ENCODE measurements around the gene ABL1.
A peak's percentile ranks its signal among the peaks of the same experiment; 100 is the strongest.

The ABL1 gene

GRCh38 chr9:130891688-130892476 lies 56.8 kb downstream of the ABL1 start:
- DNase-seq (ENCODE audit: low spot score): no peak

- no peak for DNase-seq (ENCODE audit: low spot score)
Observed at GRCh38 chr9:130892477-130893304, 57.6 kb downstream of the ABL1 start.

GRCh38 chr9:130893341-130894101 lies 58.5 kb downstream of the ABL1 start:
- DNase-seq (ENCODE audit: low spot score): no peak

- DNase-seq (ENCODE audit: low spot score): no peak
Observed at GRCh38 chr9:130894546-130894945, 59.5 kb downstream of the ABL1 start.

- DNase-seq (ENCODE audit: low spot score): no peak
Observed at GRCh38 chr9:130895038-130895437, 60.0 kb downstream of the ABL1 start.

GRCh38 chr9:130895481-130896232 lies 60.6 kb downstream of the ABL1 start:
- no peak for DNase-seq (ENCODE audit: low spot score)

GRCh38 chr9:130896233-130897014 lies 61.4 kb downstream of the ABL1 start, which contains the start of gene QRFP:
Gene QRFP (minus strand): TSS chr9:130896812. CDS start chr9:130893838, 2,974 bp downstream.
- no peak for DNase-seq (ENCODE audit: low spot score)

GRCh38 chr9:130897105-130897751 lies 62.2 kb downstream of the ABL1 start:
- DNase-seq (ENCODE audit: low spot score): no peak

GRCh38 chr9:130897848-130898551 lies 62.9 kb downstream of the ABL1 start:
- DNase-seq (ENCODE audit: low spot score): no peak

- no peak for DNase-seq (ENCODE audit: low spot score)
Observed at GRCh38 chr9:130898552-130898852, 63.4 kb downstream of the ABL1 start.

DNA sequence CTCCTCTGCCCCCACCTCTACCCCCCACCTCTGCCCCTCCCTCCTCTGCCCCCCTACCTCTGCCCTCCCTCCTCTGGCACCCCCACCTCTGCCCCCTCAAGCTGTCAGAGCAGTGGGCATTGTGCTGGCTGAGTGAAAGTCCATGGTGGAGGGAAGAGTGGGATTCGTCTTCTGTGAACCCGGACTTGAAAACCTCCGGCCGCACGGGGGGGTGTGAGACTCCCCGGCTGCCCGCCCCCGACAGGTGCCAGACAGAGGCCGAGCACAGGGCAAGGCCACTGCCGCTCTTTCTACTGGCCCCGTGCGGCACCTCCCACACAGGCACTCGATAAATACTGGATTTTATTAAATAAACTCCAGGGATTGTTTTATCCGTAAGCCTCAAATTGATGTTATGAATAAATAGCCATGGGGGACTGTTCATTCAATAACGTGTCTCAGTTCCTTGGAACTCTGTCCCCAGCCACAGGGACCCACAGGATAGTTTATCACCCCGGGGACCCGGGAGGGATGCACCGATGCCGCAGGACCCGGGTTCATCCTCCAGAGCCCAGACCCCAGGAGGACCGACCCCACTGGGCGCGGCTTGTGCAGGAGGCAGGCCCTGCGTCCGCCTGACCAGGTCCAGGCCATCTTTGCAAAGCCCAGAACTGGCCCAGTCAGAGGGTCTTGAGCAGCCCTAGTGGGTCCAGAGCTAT lies 64.1 kb downstream of the ABL1 start:
- no peak for DNase-seq (ENCODE audit: low spot score)

DNA sequence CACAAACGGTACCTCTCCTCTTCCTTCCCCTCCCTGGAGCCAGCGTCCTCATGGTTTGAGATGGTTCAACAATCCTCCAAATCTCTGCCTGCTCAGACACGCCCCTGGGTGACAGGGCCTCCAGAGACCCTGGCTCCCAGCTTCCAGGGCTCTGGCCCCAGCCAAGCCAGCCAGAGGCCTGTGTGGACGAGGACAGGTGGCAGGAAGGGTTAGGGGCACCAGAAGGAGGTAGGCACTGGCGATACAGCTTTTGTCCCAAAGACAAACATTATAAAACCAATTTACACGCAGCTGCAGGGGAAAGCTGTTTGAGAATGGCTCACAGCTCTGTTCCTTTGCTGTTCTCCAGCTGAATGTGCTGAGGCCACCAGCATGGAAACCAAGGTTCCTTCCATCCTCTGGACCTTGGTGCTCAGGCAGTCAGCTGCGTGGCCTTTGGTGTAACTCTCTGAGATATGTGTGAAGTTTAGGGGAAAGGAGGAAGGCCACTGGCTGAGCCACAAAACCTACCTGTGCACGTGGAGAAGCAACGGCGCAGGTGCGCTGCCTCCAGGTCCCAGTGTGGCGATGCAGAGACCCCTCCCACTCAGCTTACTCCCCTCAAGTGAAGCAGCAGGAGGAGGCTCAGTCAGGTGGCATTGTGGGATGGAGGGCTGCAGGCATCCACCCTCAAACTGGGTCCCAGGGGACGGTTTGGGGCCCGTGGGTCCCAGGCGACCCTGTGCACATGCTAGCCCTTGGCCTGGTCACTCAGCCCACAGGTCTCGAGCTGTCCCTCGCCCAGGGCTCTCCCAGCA lies 65.8 kb downstream of the ABL1 start:
- no peak for DNase-seq (ENCODE audit: low spot score)

GRCh38 chr9:130901498-130902203 lies 66.6 kb downstream of the ABL1 start:
- DNase-seq (ENCODE audit: low spot score): peak; percentile 50

DNA sequence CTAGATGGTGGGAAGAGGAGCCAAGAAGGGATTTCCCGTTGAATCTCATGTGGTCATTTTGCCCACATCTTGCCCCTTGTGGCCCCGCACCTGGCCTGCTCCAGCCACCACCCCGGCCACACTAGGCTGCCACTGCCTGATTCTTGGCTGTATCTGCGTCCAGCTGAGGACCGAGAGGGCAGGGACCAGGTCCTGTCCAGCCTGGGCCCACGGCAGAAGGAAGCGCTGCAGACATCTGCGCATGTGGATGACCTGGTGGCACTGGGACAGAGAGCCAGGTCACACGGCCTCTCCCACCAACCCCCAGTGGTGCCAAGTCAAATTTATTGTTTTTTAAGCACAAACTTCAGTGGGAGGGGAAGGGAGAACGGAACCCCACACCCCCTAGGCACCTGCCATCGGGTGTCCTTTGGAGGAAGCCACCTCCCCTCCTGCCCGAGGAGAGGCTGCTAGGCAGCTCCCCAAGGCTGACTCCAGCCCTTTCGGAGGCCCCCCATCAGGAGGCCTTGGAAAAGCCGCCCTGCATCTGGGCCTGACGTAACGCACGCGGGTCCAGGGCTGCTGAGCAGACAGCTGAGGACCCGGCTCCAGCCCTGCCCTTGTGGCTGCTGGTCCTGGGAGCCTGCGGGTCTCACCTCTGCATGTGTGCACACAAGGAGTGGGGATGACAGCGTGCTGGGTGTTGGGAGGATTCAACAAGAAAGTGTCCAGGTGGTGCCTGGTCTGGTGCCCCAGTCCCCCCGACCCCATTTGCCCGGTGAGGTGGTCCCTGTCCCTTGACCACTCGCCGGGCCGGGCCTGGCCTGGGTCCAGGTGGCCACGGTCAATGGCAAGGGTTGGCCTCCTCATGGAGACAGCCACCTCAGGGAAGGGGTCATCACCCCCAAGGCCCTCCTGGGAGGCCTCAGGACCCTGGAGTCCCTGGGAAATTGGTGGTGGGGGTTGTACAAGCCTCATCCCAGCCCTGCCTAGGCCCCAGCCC lies 67.4 kb downstream of the ABL1 start:
- no peak for DNase-seq (ENCODE audit: low spot score)

DNA sequence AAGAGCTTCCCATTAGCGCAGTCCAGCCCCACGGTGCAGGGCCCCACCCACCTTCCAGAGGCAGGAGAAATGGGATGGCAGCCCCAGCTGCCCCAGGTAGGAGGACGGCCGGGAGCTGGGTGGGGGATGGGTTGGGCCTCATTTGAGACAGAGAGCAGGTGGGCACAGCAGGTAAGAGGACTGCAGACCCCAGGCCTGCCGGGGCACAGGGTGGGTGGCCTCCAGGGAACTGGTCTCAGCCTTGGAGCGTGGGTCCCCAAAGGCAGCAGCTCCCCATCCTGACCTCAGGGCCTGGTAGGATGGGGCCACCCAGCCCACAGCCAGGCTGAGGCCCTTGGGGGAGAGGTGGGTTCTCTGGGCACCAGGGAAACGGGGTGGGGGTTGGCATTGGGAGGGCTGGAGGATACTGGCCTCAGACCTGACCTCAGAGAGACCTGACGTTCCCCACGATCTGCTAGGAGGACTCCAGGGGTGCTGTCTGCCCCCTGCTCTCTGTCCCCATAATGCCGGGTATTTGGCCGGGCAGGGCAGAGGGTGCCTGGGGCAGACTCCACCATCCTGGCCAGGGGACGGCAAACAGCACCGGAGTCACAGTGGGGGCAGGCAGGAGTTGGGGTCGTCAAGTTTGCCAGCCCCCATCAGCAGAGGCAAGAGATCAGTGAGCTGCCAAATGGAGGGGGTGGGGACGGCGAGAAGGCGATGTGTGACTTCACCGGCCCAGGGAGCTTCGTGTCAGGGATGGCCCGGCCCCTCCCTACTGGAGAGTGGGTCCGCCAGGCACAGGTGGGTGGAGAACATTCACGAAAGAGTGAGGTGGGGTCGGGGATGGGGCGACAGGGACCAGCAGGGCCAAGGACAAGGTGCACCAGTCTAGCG lies 68.4 kb downstream of the ABL1 start:
- DNase-seq (ENCODE audit: low spot score): no peak
